IMR-90 (cell line): ENCODE results near the gene CYCS. TPM values are rescaled to one million over a fixed set of nuclear protein-coding genes. Genes with fewer than 3 reads are reported as not detected.
A peak's percentile ranks its signal among the peaks of the same experiment; 100 is the strongest.
"Not testable (repeated sequence)": the region's sequence is repeated elsewhere in the genome, so short reads cannot be mapped to it uniquely, and the experiment has no call there.

Experiments
- ATAC-seq: fragments of 200-7000 bp; cut with Tn5 transposase; 2 replicates; pipeline ENCODE4 v1.9.1; 2020; ENCODE audit warnings: low read depth, mild to moderate bottlenecking, moderate library complexity
- BruUV-seq: library from RNA; stranded (reverse); fragments of 400-500 nt; replicated peaks from 2 replicates; lab custom pipeline; 2021; lab: Mats Ljungman, UMichigan
- CTCF ChIA-PET: fragments of 300-600 bp; formaldehyde crosslinking; extraction: SDS; loops from one replicate; lab custom pipeline; 2021; ENCODE audit warnings: antibody characterized with exemption; lab: Yijun Ruan, JAX
- POLR2A ChIA-PET: fragments of 300-600 bp; sonication (Branson Sonifier 250); formaldehyde crosslinking; loops from one replicate; lab custom pipeline; 2022; ENCODE audit warnings: antibody characterized with exemption; ENCODE audit not compliant: unreplicated experiment; lab: Charles Lee
- DNase-seq: peaks from one replicate; pipeline ENCODE4 v3.0.0; 2013
- H2AFZ ChIP-seq: replicated peaks from 2 replicates; pipeline ENCODE3; 2013; ENCODE audit warnings: low read length, mild to moderate bottlenecking; ENCODE audit not compliant: poor library complexity
- H2AK5ac ChIP-seq: 2 replicates; pipeline ENCODE4 v1.6.1; 2013; ENCODE audit warnings: low read depth, low read length, inconsistent platforms
- H2AK9ac ChIP-seq: replicated peaks from 2 replicates; pipeline ENCODE3; 2013; ENCODE audit warnings: mild to moderate bottlenecking, low read depth, low read length, moderate library complexity; ENCODE audit not compliant: poor library complexity
- H2BK120ac ChIP-seq: 2 replicates; pipeline ENCODE4 v1.6.1; 2013; ENCODE audit warnings: low read depth, low read length, inconsistent platforms
- H2BK15ac ChIP-seq: 3 replicates; pipeline ENCODE4 v1.6.1; 2013; ENCODE audit warnings: low read depth, low read length, inconsistent platforms
- H2BK20ac ChIP-seq: 2 replicates; pipeline ENCODE4 v1.6.1; 2013; ENCODE audit warnings: low read depth, mild to moderate bottlenecking, inconsistent platforms, low read length, moderate library complexity
- H2BK5ac ChIP-seq: 2 replicates; pipeline ENCODE4 v1.6.1; 2013; ENCODE audit warnings: mild to moderate bottlenecking, low read depth, low read length, inconsistent platforms; ENCODE audit not compliant: poor library complexity, severe bottlenecking
- H3K14ac ChIP-seq: replicated peaks from 2 replicates; pipeline ENCODE4 v1.6.1; 2013; ENCODE audit warnings: low read depth, low read length, inconsistent platforms
- H3K18ac ChIP-seq: 2 replicates; pipeline ENCODE4 v1.6.1; 2013; ENCODE audit warnings: low read depth, low read length, control low read depth
- H3K23ac ChIP-seq: 2 replicates; pipeline ENCODE4 v1.6.1; 2013; ENCODE audit warnings: low read depth, low read length, inconsistent platforms
- H3K27ac ChIP-seq: 2 replicates; pipeline ENCODE4 v1.5.1; 2013; ENCODE audit warnings: mild to moderate bottlenecking, control low read depth, low read length; ENCODE audit not compliant: insufficient read depth
- H3K27me3 ChIP-seq: 2 replicates; pipeline ENCODE4 v1.6.1; 2013; ENCODE audit warnings: low read length; ENCODE audit not compliant: control insufficient read depth, insufficient read depth
- H3K36me3 ChIP-seq: 2 replicates; pipeline ENCODE4 v1.6.1; 2013; ENCODE audit warnings: low read length, mixed read lengths; ENCODE audit not compliant: control insufficient read depth, insufficient read depth
- H3K4ac ChIP-seq: 2 replicates; pipeline ENCODE4 v1.6.1; 2013; ENCODE audit warnings: low read depth, low read length, inconsistent platforms
- H3K4me1 ChIP-seq: 2 replicates; pipeline ENCODE4 v1.6.1; 2013; ENCODE audit warnings: low read length, mixed read lengths; ENCODE audit not compliant: control insufficient read depth, insufficient read depth
- H3K4me2 ChIP-seq: 2 replicates; pipeline ENCODE4 v1.6.1; 2013; ENCODE audit warnings: low read depth, mild to moderate bottlenecking, control low read depth, low read length, moderate library complexity
- H3K4me3 ChIP-seq: 2 replicates; pipeline ENCODE4 v1.5.1; 2013; ENCODE audit warnings: low read depth, mild to moderate bottlenecking, control low read depth, low read length, moderate library complexity; ENCODE audit not compliant: insufficient read depth
- H3K56ac ChIP-seq: 2 replicates; pipeline ENCODE4 v1.6.1; 2013; ENCODE audit warnings: low read length, inconsistent platforms; ENCODE audit not compliant: insufficient read depth; ENCODE audit errors: extremely low read depth
- H3K79me1 ChIP-seq, 2 experiments: 2 replicates each; pipeline ENCODE4 v1.6.1; 2013; ENCODE audit warnings: low read length in 2 of 2, inconsistent platforms in 1 of 2, low read depth in 1 of 2
- H3K9ac ChIP-seq: 2 replicates; pipeline ENCODE4 v1.6.1; 2013; ENCODE audit warnings: low read depth, low read length, control low read depth
- H3K9me1 ChIP-seq: 2 replicates; pipeline ENCODE4 v1.6.1; 2013; ENCODE audit warnings: low read length, inconsistent platforms; ENCODE audit not compliant: insufficient read depth
- H3K9me3 ChIP-seq: 2 replicates; pipeline ENCODE4 v1.6.1; 2013; ENCODE audit warnings: low read length; ENCODE audit not compliant: control insufficient read depth, insufficient read depth
- H4K20me1 ChIP-seq: 2 replicates; pipeline ENCODE4 v1.6.1; 2013; ENCODE audit warnings: low read length, inconsistent platforms; ENCODE audit not compliant: insufficient read depth
- H4K5ac ChIP-seq: 2 replicates; pipeline ENCODE4 v1.6.1; 2013; ENCODE audit warnings: mild to moderate bottlenecking, low read depth, low read length, control low read depth
- H4K8ac ChIP-seq, 2 experiments: 2 replicates each; pipeline ENCODE4 v1.6.1; 2013; ENCODE audit warnings: low read depth in 2 of 2, low read length in 2 of 2, control low read depth in 1 of 2, inconsistent platforms in 1 of 2
- H4K91ac ChIP-seq: 2 replicates; pipeline ENCODE4 v1.6.1; 2013; ENCODE audit warnings: low read depth, low read length, inconsistent platforms; ENCODE audit not compliant: insufficient read depth
- ELK1 ChIP-seq: fragments of 150-350 bp; IDR thresholded peaks from 2 replicates; pipeline ENCODE4 v1.6.1; 2016; ENCODE audit warnings: low read depth, mild to moderate bottlenecking, low read length, moderate library complexity, borderline replicate concordance
- MAFK ChIP-seq: IDR thresholded peaks from 2 replicates; pipeline ENCODE4 v1.6.1; 2012; ENCODE audit warnings: low read depth, low read length, improper control_type of control experiment
- USF2 ChIP-seq: fragments of 150-350 bp; IDR thresholded peaks from 2 replicates; pipeline ENCODE4 v1.6.1; 2017; ENCODE audit warnings: mild to moderate bottlenecking, antibody characterized with exemption, low read length, low read depth
- WGBS, 2 experiments: methylation state at CpG; one replicate each; pipeline versions ENCODE4 v1.1.5 to v1.1.7; 2013; ENCODE audit warnings: missing lambda C conversion rate in 2 of 2; ENCODE audit not compliant: insufficient read length in 1 of 2; ENCODE audit errors: extremely low coverage in 2 of 2; 5-methylcytosine and 5-hydroxymethylcytosine counted together
- dilution Hi-C: fragments of 300-500 bp; cut with HindIII; formaldehyde crosslinking; loops from one replicate; pipeline ENCODE4 v1.14.3; 2018; ENCODE audit warnings: low sequenced_read_pairs; ENCODE audit not compliant: unreplicated experiment
- in situ Hi-C: fragments of 300-500 bp; cut with MboI; formaldehyde crosslinking; loops from 3 replicates; pipeline ENCODE4 v1.14.3; 2019; ENCODE audit warnings: low sequenced_read_pairs, inconsistent platforms, mixed read lengths
- intact Hi-C: fragments of 100-400 bp; cut with micrococcal nuclease; formaldehyde crosslinking; loops from 2 replicates; pipeline ENCODE4 v1.10.0; 2022
- polyA plus RNA-seq, 3 experiments: library from polyadenylated mRNA; depleted of rRNA; stranded (reverse); fragments of >200 nt; gene quantifications; 2 replicates each; pipeline ENCODE4 v1.2.3, GENCODE V29; 2012; ENCODE audit warnings: low replicate concordance in 1 of 3
- total RNA-seq: library from RNA; depleted of rRNA; stranded (reverse); fragments of >200 nt; gene quantifications from 2 replicates; pipeline ENCODE4 v1.2.3, GENCODE V29; 2012

The CYCS gene
- total and polyA plus RNA-seq, 2 of the 4 experiments (the other 2 are of a cell fraction) = 22.9 to 59.0 TPM

- no peak overlapping the region for H3K27ac ChIP-seq
- no peak overlapping the region for H3K9ac ChIP-seq
- ChIA-PET CTCF (no interaction called here), POLR2A (interaction anchor here (1.4 kb wide), 1 partner anchor 9 kb away, joined by 5 read pairs; the partner anchor contains the start of gene CYCS)
- H3K4me2 ChIP-seq = no peak overlapping the region
- dilution Hi-C loops = no loop called here
- BruUV-seq = no TSS peak
- H2BK20ac ChIP-seq = no peak overlapping the region
- no peaks in the 10 kb centered on the region for H4K20me1 ChIP-seq
- intact Hi-C loops = no loop called here
- in situ Hi-C loops = loop anchor here (25.0 kb wide), 1 partner anchor 1579 kb away; the partner anchor contains the start of gene TRA2A
- no peak overlapping the region for H3K4ac ChIP-seq
- DNase-seq = peak; percentile 19
- H4K91ac ChIP-seq = no peak overlapping the region
- no peak overlapping the region for H2AFZ ChIP-seq
- H3K4me3 ChIP-seq = no peak overlapping the region
- H3K9me3 ChIP-seq = no peaks in the 10 kb centered on the region
- H4K5ac ChIP-seq = no peak overlapping the region
- H3K23ac ChIP-seq = no peak overlapping the region
- TF ChIP-seq ELK1 (no peak), USF2 (no peak), MAFK (peak; percentile 53; the same call in 1 of the 2 replicates)
- H3K56ac ChIP-seq = no peak overlapping the region
- H2BK5ac ChIP-seq = no peak overlapping the region
- H3K18ac ChIP-seq = no peak overlapping the region
- no peaks in the 10 kb centered on the region for H3K27me3 ChIP-seq
- H3K14ac ChIP-seq = no peak overlapping the region
- H4K8ac ChIP-seq = no peak overlapping the region
- H2AK9ac ChIP-seq = no peak overlapping the region
- no peak overlapping the region for H2BK120ac ChIP-seq
- WGBS, 2 experiments = 87% methylated on average over 4 of the region's 5 CpGs; no CpG with 5 or more reads in 1 of the 2 experiments
- no peaks in the 10 kb centered on the region; the same call in 1 of the 2 replicates for H3K9me1 ChIP-seq
- no peak for ATAC-seq
- H2AK5ac ChIP-seq = no peak overlapping the region
- peaks cover 5% of the 10 kb centered on the region for H3K4me1 ChIP-seq
- H3K79me1 ChIP-seq = peaks cover 8 to 20% of the 10 kb centered on the region in 2 experiments; a peak in 2 of 4 replicates
- H3K36me3 ChIP-seq = peaks cover 5% of the 10 kb centered on the region; the same call in 1 of the 2 replicates
- H2BK15ac ChIP-seq = no peak overlapping the region
Measured at GRCh38 chr7:25116621-25117020, 8.4 kb downstream of the CYCS start.

- H2AK9ac ChIP-seq, H3K9me3 ChIP-seq, H3K27ac ChIP-seq, H4K91ac ChIP-seq, H2BK120ac ChIP-seq, H4K8ac ChIP-seq, H2AK5ac ChIP-seq, H3K9me1 ChIP-seq, H3K36me3 ChIP-seq, H3K56ac ChIP-seq, BruUV-seq, POLR2A ChIA-PET, H3K9ac ChIP-seq, H2AFZ ChIP-seq, dilution Hi-C loops, DNase-seq, CTCF ChIA-PET, H4K5ac ChIP-seq, H2BK20ac ChIP-seq, H2BK5ac ChIP-seq, H3K23ac ChIP-seq, intact Hi-C loops, H3K4me1 ChIP-seq, ATAC-seq, H2BK15ac ChIP-seq, H3K79me1 ChIP-seq, H3K27me3 ChIP-seq, H3K4me3 ChIP-seq, H3K14ac ChIP-seq, H3K4ac ChIP-seq, H4K20me1 ChIP-seq, H3K4me2 ChIP-seq, H3K18ac ChIP-seq: not testable (repeated sequence)
- in situ Hi-C loops = loop anchor here (25.0 kb wide), 1 partner anchor 1573 kb away; the partner anchor contains the start of gene TRA2A
- no CpG with 5 or more reads among the region's 2 CpGs for WGBS, 2 experiments
Measured at GRCh38 chr7:25110514-25110913, 14.5 kb downstream of the CYCS start.
